ENCODE data around the gene SCGN. TPM values are rescaled to one million over a fixed set of nuclear protein-coding genes. Genes with fewer than 3 reads are reported as not detected.

SCGN gene
- total RNA-seq, 2 experiments from 2014 or later: not detected

- H3K4me3 ChIP-seq (ENCODE audit: low read length): no peak overlapping the region
- H3K27ac ChIP-seq (ENCODE audit: low read depth in 1 of 2, low read length in 2 of 2): no peak overlapping the region
- H3K27ac Mint-ChIP-seq: no peak overlapping the region
- DNase-seq (no peak), ATAC-seq (ENCODE audit: poor library complexity) (no peak)
- H3K27me3 Mint-ChIP-seq: peaks cover 60% of the 10 kb centered on the region
- H3K36me3 Mint-ChIP-seq (ENCODE audit: low read depth): no peaks in the 10 kb centered on the region
- no peaks in the 10 kb centered on the region for H3K9me3 ChIP-seq (ENCODE audit: control insufficient read depth in 1 of 2, insufficient read depth in 1 of 2, low read length in 2 of 2)
- no peak for TF ChIP-seq CTCF (IDR thresholded peaks at IDR 0.05)
- ChIA-PET POLR2A (no interaction called here), CTCF (no interaction called here)
- no peaks in the 10 kb centered on the region for H3K4me1 Mint-ChIP-seq (ENCODE audit: low read depth)
- no peaks in the 10 kb centered on the region for H3K9me3 Mint-ChIP-seq
- H3K4me3 Mint-ChIP-seq: no peak overlapping the region
- intact Hi-C loops (cut with DNase I, micrococcal nuclease): no loop called here
- peaks cover 7 to 11% of the 10 kb centered on the region in 2 experiments for H3K27me3 ChIP-seq (ENCODE audit: control insufficient read depth in 1 of 2, insufficient read depth in 2 of 2, low read length in 2 of 2)
- no peaks in the 10 kb centered on the region for H3K4me1 ChIP-seq (ENCODE audit: insufficient read depth, low read length)
- no peaks in the 10 kb centered on the region for H3K36me3 ChIP-seq (ENCODE audit: insufficient read depth, low read length)
Measured at GRCh38 chr6:25665455-25665854, 13.4 kb downstream of the SCGN start.

- TF ChIP-seq CTCF (IDR thresholded peaks at IDR 0.05): no peak
- H3K9me3 Mint-ChIP-seq: no peaks in the 10 kb centered on the region
- no peak overlapping the region for H3K27ac Mint-ChIP-seq
- Histone ChIP-seq H3K27me3 (ENCODE audit: control insufficient read depth in 1 of 2, insufficient read depth in 2 of 2, low read length in 2 of 2) (peaks cover 7 to 13% of the 10 kb centered on the region in 2 experiments), H3K4me1 (ENCODE audit: insufficient read depth, low read length) (no peaks in the 10 kb centered on the region), H3K36me3 (ENCODE audit: insufficient read depth, low read length) (no peaks in the 10 kb centered on the region), H3K9me3 (ENCODE audit: control insufficient read depth in 1 of 2, insufficient read depth in 1 of 2, low read length in 2 of 2) (no peaks in the 10 kb centered on the region), H3K4me3 (ENCODE audit: low read length) (no peak overlapping the region), H3K27ac (ENCODE audit: low read depth in 1 of 2, low read length in 2 of 2) (no peak overlapping the region)
- no peaks in the 10 kb centered on the region for H3K4me1 Mint-ChIP-seq (ENCODE audit: low read depth)
- DNase-seq: no peak
- ChIA-PET POLR2A (no interaction called here), CTCF (no interaction called here)
- H3K36me3 Mint-ChIP-seq (ENCODE audit: low read depth): no peaks in the 10 kb centered on the region
- ATAC-seq (ENCODE audit: poor library complexity): no peak
- peaks cover 37% of the 10 kb centered on the region for H3K27me3 Mint-ChIP-seq
- H3K4me3 Mint-ChIP-seq: no peak overlapping the region
- intact Hi-C loops (cut with DNase I, micrococcal nuclease): no loop called here
Measured at GRCh38 chr6:25669413-25669812, 17.4 kb downstream of the SCGN start.

- Histone ChIP-seq H3K4me3 (ENCODE audit: low read length) (no peak overlapping the region), H3K4me1 (ENCODE audit: insufficient read depth, low read length) (no peaks in the 10 kb centered on the region), H3K9me3 (ENCODE audit: control insufficient read depth in 1 of 2, insufficient read depth in 1 of 2, low read length in 2 of 2) (no peaks in the 10 kb centered on the region), H3K36me3 (ENCODE audit: insufficient read depth, low read length) (no peaks in the 10 kb centered on the region), H3K27me3 (ENCODE audit: control insufficient read depth in 1 of 2, insufficient read depth in 2 of 2, low read length in 2 of 2) (peaks cover 3 to 7% of the 10 kb centered on the region in 2 experiments), H3K27ac (ENCODE audit: low read depth in 1 of 2, low read length in 2 of 2) (no peak overlapping the region)
- CTCF ChIA-PET: no interaction called here
- TF ChIP-seq CTCF (IDR thresholded peaks at IDR 0.05): no peak
- intact Hi-C loops (cut with DNase I, micrococcal nuclease): no loop called here
- H3K4me3 Mint-ChIP-seq: no peak overlapping the region
- no peaks in the 10 kb centered on the region for H3K4me1 Mint-ChIP-seq (ENCODE audit: low read depth)
- H3K27me3 Mint-ChIP-seq: peaks cover 30% of the 10 kb centered on the region
- no peak for ATAC-seq (ENCODE audit: poor library complexity)
- H3K27ac Mint-ChIP-seq: no peak overlapping the region
- no peaks in the 10 kb centered on the region for H3K36me3 Mint-ChIP-seq (ENCODE audit: low read depth)
- DNase-seq: no peak
- POLR2A ChIA-PET: no interaction called here
- no peaks in the 10 kb centered on the region for H3K9me3 Mint-ChIP-seq
Measured at GRCh38 chr6:25670208-25670607, 18.2 kb downstream of the SCGN start.
